HG03378 (cell line): ENCODE results near the gene CCR5AS.
"Not testable (repeated sequence)": the region's sequence is repeated elsewhere in the genome, so short reads cannot be mapped to it uniquely, and the experiment has no call there.

Experiments used
- ATAC-seq: cut with Tn5 transposase; IDR thresholded peaks from one replicate; pipeline ENCODE4 v1.9.1; 2021; ENCODE audit warnings: mild to moderate bottlenecking, moderate library complexity; ENCODE audit not compliant: unreplicated experiment

CCR5AS gene

GRCh38 chr3:46406788-46407611, at the start of gene CCR5AS, which contains the start of gene CCRL2:
TSS of gene CCR5AS (minus strand) at chr3:46407066.
TSS of gene CCRL2 (plus strand) at chr3:46407259. CDS start at chr3:46408080, 821 bp downstream.
- no peak for ATAC-seq

GRCh38 chr3:46456118-46456517, 49.3 kb upstream of the CCR5AS start:
- ATAC-seq, result no peak

GRCh38 chr3:46455231-46456115, 48.6 kb upstream of the CCR5AS start:
- no peak for ATAC-seq

GRCh38 chr3:46454606-46455005, 47.7 kb upstream of the CCR5AS start:
- no peak for ATAC-seq

- ATAC-seq, result no peak
Observed at GRCh38 chr3:46454209-46454595, 47.3 kb upstream of the CCR5AS start.

- ATAC-seq, result no peak
Observed at GRCh38 chr3:46453526-46454208, 46.8 kb upstream of the CCR5AS start.

- no peak for ATAC-seq
Observed at GRCh38 chr3:46449755-46450552, 43.1 kb upstream of the CCR5AS start.

GRCh38 chr3:46448721-46449120, 41.9 kb upstream of the CCR5AS start:
- ATAC-seq, result no peak

- ATAC-seq, result no peak
Observed at GRCh38 chr3:46447228-46447985, 40.5 kb upstream of the CCR5AS start.

GRCh38 chr3:46442576-46443530, 36.0 kb upstream of the CCR5AS start:
- ATAC-seq, result no peak

- peak; percentile 67 for ATAC-seq
Observed at GRCh38 chr3:46440531-46441294, 33.8 kb upstream of the CCR5AS start.

- no peak for ATAC-seq
Observed at GRCh38 chr3:46438831-46439230, 32.0 kb upstream of the CCR5AS start.

- ATAC-seq, result no peak
Observed at GRCh38 chr3:46435081-46435726, 28.3 kb upstream of the CCR5AS start.

- ATAC-seq, result no peak
Observed at GRCh38 chr3:46433841-46434240, 27.0 kb upstream of the CCR5AS start.

- ATAC-seq, result not testable (repeated sequence)
Observed at GRCh38 chr3:46433118-46433517, 26.3 kb upstream of the CCR5AS start.

- not testable (repeated sequence) for ATAC-seq
Observed at GRCh38 chr3:46431905-46432304, 25.0 kb upstream of the CCR5AS start.

- ATAC-seq, result not testable (repeated sequence)
Observed at GRCh38 chr3:46430879-46431278, 24.0 kb upstream of the CCR5AS start.
